Natural killer cell treated with Interleukin-12 subunit alpha and Interleukin-12 subunit beta and Interleukin-15 and Interleukin-18, amount 100 ng/mL, for 72 hours (primary cell): Measurements from ENCODE around the gene GSK3A. TPM values are rescaled to one million over a fixed set of nuclear protein-coding genes. Genes with fewer than 3 reads are reported as not detected.
A peak's percentile ranks its signal among the peaks of the same experiment; 100 is the strongest.

Source experiments
- ATAC-seq, 2 donors: fragments of 150-1000 bp; cut with Tn5 transposase in 1 of 2; sonication (Bioruptor Pico), chemical (Tn5 transposase) in 1 of 2; 2 replicates each; pipeline ENCODE4 v1.10.0; 2021
- DNase-seq: peaks from one replicate; pipeline ENCODE4 v3.0.0; 2022; ENCODE audit warnings: low spot score
- H3K27ac Mint-ChIP-seq, 2 donors: 1 replicate in 1 of 2; 2 replicates in 1 of 2; pipeline ENCODE4 v1.8.0; 2022; ENCODE audit warnings: mixed read lengths in 2 of 2, mild to moderate bottlenecking in 1 of 2, moderate library complexity in 1 of 2
- H3K27me3 Mint-ChIP-seq, 2 donors: 1 replicate in 1 of 2; 2 replicates in 1 of 2; pipeline ENCODE4 v1.8.0; 2022; ENCODE audit warnings: mixed read lengths in 2 of 2
- H3K36me3 Mint-ChIP-seq: one replicate; pipeline ENCODE4 v1.8.0; 2022; ENCODE audit warnings: mixed read lengths
- H3K4me1 Mint-ChIP-seq, 2 donors: 1 replicate in 1 of 2; 2 replicates in 1 of 2; pipeline ENCODE4 v1.8.0; 2022; ENCODE audit warnings: low read depth in 2 of 2, mixed read lengths in 2 of 2, mild to moderate bottlenecking in 1 of 2
- H3K4me3 Mint-ChIP-seq: one replicate; pipeline ENCODE4 v1.8.0; 2022; ENCODE audit warnings: mixed read lengths
- H3K9me3 Mint-ChIP-seq: 2 replicates; pipeline ENCODE4 v1.8.0; 2022; ENCODE audit warnings: mixed read lengths
- total RNA-seq, 2 donors: library from RNA; stranded (reverse); gene quantifications; one replicate each; pipeline ENCODE4 v1.2.3, GENCODE V29; 2022

The GSK3A gene
- total RNA-seq, 2 donors from 2014 or later = 51.1 to 52.8 TPM

GRCh38 chr19:42226886-42227285 lies 15.5 kb downstream of the GSK3A start:
- H3K27ac Mint-ChIP-seq = no peak overlapping the region
- no peak for DNase-seq
- peaks cover 14% of the 10 kb centered on the region for H3K36me3 Mint-ChIP-seq
- H3K27me3 Mint-ChIP-seq = no peaks in the 10 kb centered on the region
- H3K9me3 Mint-ChIP-seq = no peaks in the 10 kb centered on the region
- H3K4me3 Mint-ChIP-seq = no peak overlapping the region
- ATAC-seq = no peak
- peaks cover 18 to 32% of the 10 kb centered on the region in 2 donors for H3K4me1 Mint-ChIP-seq

- peaks cover 14% of the 10 kb centered on the region for H3K36me3 Mint-ChIP-seq
These were observed 16.6 kb downstream of the GSK3A start for GRCh38 chr19:42225718-42226292.

GRCh38 chr19:42224940-42225717 lies 17.3 kb downstream of the GSK3A start:
- Mint-ChIP-seq H3K27ac (no peak overlapping the region), H3K4me3 (no peak overlapping the region), H3K4me1 (peaks cover 29 to 40% of the 10 kb centered on the region in 2 donors), H3K36me3 (peaks cover 14% of the 10 kb centered on the region), H3K9me3 (no peaks in the 10 kb centered on the region), H3K27me3 (no peaks in the 10 kb centered on the region)
- DNase-seq (no peak), ATAC-seq (no peak)

More at GRCh38 chr19:42225718-42226292, 16.6 kb downstream of the GSK3A start:
- Mint-ChIP-seq H3K4me3 (no peak overlapping the region), H3K27me3 (no peaks in the 10 kb centered on the region), H3K4me1 (peaks cover 22 to 35% of the 10 kb centered on the region in 2 donors), H3K27ac (no peak overlapping the region), H3K9me3 (no peaks in the 10 kb centered on the region)
- no peak for DNase-seq
- no peak for ATAC-seq

- H3K4me1 Mint-ChIP-seq = peaks cover 49 to 52% of the 10 kb centered on the region in 2 donors
- no peaks in the 10 kb centered on the region for H3K9me3 Mint-ChIP-seq
- peak overlapping the region; percentile 96 for H3K4me3 Mint-ChIP-seq
These were observed 21.7 kb downstream of the GSK3A start for GRCh38 chr19:42220751-42221097.

GRCh38 chr19:42219812-42220750 lies 22.3 kb downstream of the GSK3A start, which contains the start of gene ZNF526:
Gene ZNF526, plus strand, starts transcription at chr19:42220312. Its CDS starts 4,092 bp downstream, at chr19:42224404.
- H3K36me3 Mint-ChIP-seq = peaks cover 9% of the 10 kb centered on the region
- peak within 1 kb of the TSS; percentile 87 to 93 for H3K27ac Mint-ChIP-seq
- ATAC-seq (peak; percentile 89 to 92), DNase-seq (peak; percentile 99)
- no peaks in the 10 kb centered on the region for H3K27me3 Mint-ChIP-seq
- H3K9me3 Mint-ChIP-seq = no peaks in the 10 kb centered on the region
- peak within 1 kb of the TSS; percentile 96 for H3K4me3 Mint-ChIP-seq
- peaks cover 55 to 58% of the 10 kb centered on the region in 2 donors for H3K4me1 Mint-ChIP-seq

More at GRCh38 chr19:42220751-42221097, 21.7 kb downstream of the GSK3A start:
- Mint-ChIP-seq H3K27me3 (no peaks in the 10 kb centered on the region), H3K36me3 (peaks cover 10% of the 10 kb centered on the region), H3K27ac (peak overlapping the region; percentile 87 to 93)
- DNase-seq = no peak
- ATAC-seq = no peak

- Mint-ChIP-seq H3K36me3 (peaks cover 13% of the 10 kb centered on the region), H3K9me3 (no peaks in the 10 kb centered on the region), H3K4me3 (peak within 1 kb of the TSS; percentile 96), H3K4me1 (peaks cover 64 to 74% of the 10 kb centered on the region in 2 donors), H3K27ac (peak within 1 kb of the TSS; percentile 87 to 93), H3K27me3 (no peaks in the 10 kb centered on the region)
- ATAC-seq (peak; percentile 90 to 92), DNase-seq (peak; percentile 99)
These were observed 24.6 kb downstream of the GSK3A start, which contains the start of gene DEDD2 for GRCh38 chr19:42217520-42218437. Gene DEDD2, minus strand, starts transcription at chr19:42217677. Its CDS starts 670 bp downstream, at chr19:42217007.

GRCh38 chr19:42216653-42217519 lies 25.5 kb downstream of the GSK3A start:
- peaks cover 13% of the 10 kb centered on the region for H3K36me3 Mint-ChIP-seq
- peak in 1 of 2 donors; percentile 6 for ATAC-seq
- peak; percentile 64 for DNase-seq
- H3K9me3 Mint-ChIP-seq = no peaks in the 10 kb centered on the region
- no peaks in the 10 kb centered on the region for H3K27me3 Mint-ChIP-seq
- H3K4me1 Mint-ChIP-seq = peaks cover 59 to 69% of the 10 kb centered on the region in 2 donors
- H3K27ac Mint-ChIP-seq = peak overlapping the region; percentile 87 to 93
- peak overlapping the region; percentile 96 for H3K4me3 Mint-ChIP-seq

- ATAC-seq = no peak
- peaks cover 51 to 60% of the 10 kb centered on the region in 2 donors for H3K4me1 Mint-ChIP-seq
- H3K4me3 Mint-ChIP-seq = peak overlapping the region; percentile 96
- no peaks in the 10 kb centered on the region for H3K9me3 Mint-ChIP-seq
- DNase-seq = no peak
- H3K36me3 Mint-ChIP-seq = peaks cover 17% of the 10 kb centered on the region
- no peaks in the 10 kb centered on the region for H3K27me3 Mint-ChIP-seq
- peak overlapping the region; percentile 66 to 89 for H3K27ac Mint-ChIP-seq
These were observed 27.5 kb downstream of the GSK3A start for GRCh38 chr19:42214810-42215485.

- no peak for ATAC-seq
- peaks cover 44 to 50% of the 10 kb centered on the region in 2 donors for H3K4me1 Mint-ChIP-seq
- no peak for DNase-seq
- H3K4me3 Mint-ChIP-seq = peak overlapping the region; percentile 48
- peaks cover 30% of the 10 kb centered on the region for H3K36me3 Mint-ChIP-seq
- no peaks in the 10 kb centered on the region for H3K9me3 Mint-ChIP-seq
- H3K27ac Mint-ChIP-seq = peak overlapping the region; percentile 60 to 89
- H3K27me3 Mint-ChIP-seq = no peaks in the 10 kb centered on the region
These were observed 29.5 kb downstream of the GSK3A start for GRCh38 chr19:42212886-42213285.

- DNase-seq (no peak), ATAC-seq (no peak)
- peaks cover 31% of the 10 kb centered on the region for H3K36me3 Mint-ChIP-seq
- H3K4me1 Mint-ChIP-seq = peaks cover 35 to 43% of the 10 kb centered on the region in 2 donors
- no peaks in the 10 kb centered on the region for H3K9me3 Mint-ChIP-seq
- peak overlapping the region; percentile 70 to 83 for H3K27ac Mint-ChIP-seq
- H3K4me3 Mint-ChIP-seq = peak overlapping the region; percentile 52
- no peaks in the 10 kb centered on the region for H3K27me3 Mint-ChIP-seq
These were observed 33.8 kb downstream of the GSK3A start for GRCh38 chr19:42208612-42209011.

- DNase-seq = no peak
- H3K9me3 Mint-ChIP-seq = no peaks in the 10 kb centered on the region
- ATAC-seq = peak in 1 of 2 donors; percentile 63
- H3K27ac Mint-ChIP-seq = peak overlapping the region; percentile 70 to 83
- H3K4me1 Mint-ChIP-seq = peaks cover 35 to 42% of the 10 kb centered on the region in 2 donors
- H3K4me3 Mint-ChIP-seq = peak overlapping the region; percentile 52
- H3K36me3 Mint-ChIP-seq = peaks cover 29% of the 10 kb centered on the region
- no peaks in the 10 kb centered on the region for H3K27me3 Mint-ChIP-seq
These were observed 34.6 kb downstream of the GSK3A start for GRCh38 chr19:42207767-42208271.
